Neural cell (in vitro differentiated cells): ENCODE data around the gene CAPN5. TPM values are rescaled to one million over a fixed set of nuclear protein-coding genes. Genes with fewer than 3 reads are reported as not detected.

Experiments
- H2AFZ ChIP-seq: fragments of 200-600, 300-800 bp; sonication (generic), shearing (Covaris generic); 2 replicates; pipeline ENCODE4 v1.6.0; 2014; ENCODE audit warnings: low read depth, mild to moderate bottlenecking, antibody characterized with exemption, low read length, moderate library complexity
- H3F3A ChIP-seq: fragments of 200-600 bp; shearing (Covaris generic); 2 replicates; pipeline ENCODE4 v1.6.1; 2016; ENCODE audit warnings: mild to moderate bottlenecking, moderate library complexity, mixed read lengths, antibody characterized with exemption, low read length; ENCODE audit not compliant: insufficient read depth, poor library complexity, severe bottlenecking
- H3K27ac ChIP-seq: fragments of 200-600, 300-800 bp; sonication (generic), shearing (Covaris generic); 2 replicates; pipeline ENCODE4 v1.5.1; 2014; ENCODE audit warnings: mild to moderate bottlenecking, low read length, moderate library complexity
- H3K27me3 ChIP-seq: fragments of 300-800, 200-600 bp; sonication (generic), shearing (Covaris generic); 2 replicates; pipeline ENCODE4 v1.6.0; 2014; ENCODE audit warnings: mild to moderate bottlenecking, low read depth, low read length, moderate library complexity; ENCODE audit not compliant: insufficient read depth
- H3K36me3 ChIP-seq: fragments of 300-800, 200-600 bp; sonication (generic), shearing (Covaris generic); 2 replicates; pipeline ENCODE4 v1.5.1; 2014; ENCODE audit warnings: mild to moderate bottlenecking, antibody characterized with exemption, low read length, moderate library complexity; ENCODE audit not compliant: insufficient read depth
- H3K4me2 ChIP-seq: fragments of 300-800, 200-600 bp; sonication (generic), shearing (Covaris generic); 2 replicates; pipeline ENCODE4 v1.6.0; 2014; ENCODE audit warnings: mild to moderate bottlenecking, low read length
- H3K4me3 ChIP-seq: fragments of 300-800, 200-600 bp; sonication (generic), shearing (Covaris generic); 2 replicates; pipeline ENCODE4 v1.5.1; 2014; ENCODE audit warnings: mild to moderate bottlenecking, low read length, moderate library complexity
- H3K79me2 ChIP-seq: fragments of 200-600 bp; shearing (Covaris generic); replicated peaks from 2 replicates; pipeline ENCODE4 v1.6.0; 2014; ENCODE audit warnings: mild to moderate bottlenecking, low read length, moderate library complexity; ENCODE audit not compliant: insufficient read depth
- H3K9ac ChIP-seq: fragments of 300-800, 200-600 bp; sonication (generic), shearing (Covaris generic); 2 replicates; pipeline ENCODE4 v1.6.1; 2016; ENCODE audit warnings: mild to moderate bottlenecking, low read length, mixed read lengths
- H3K9me2 ChIP-seq: fragments of 200-600 bp; shearing (Covaris generic); 2 replicates; pipeline ENCODE4 v1.6.1; 2016; ENCODE audit warnings: mild to moderate bottlenecking, low read length, mixed read lengths; ENCODE audit not compliant: insufficient read depth
- H3K9me3 ChIP-seq: fragments of 200-600, 300-800 bp; sonication (generic), shearing (Covaris generic); 2 replicates; pipeline ENCODE4 v1.6.1; 2016; ENCODE audit warnings: mild to moderate bottlenecking, mixed run types, low read length, moderate library complexity, mixed read lengths
- H4K20me1 ChIP-seq: fragments of 200-600 bp; shearing (Covaris generic); 2 replicates; pipeline ENCODE4 v1.6.1; 2016; ENCODE audit warnings: mild to moderate bottlenecking, mixed run types; ENCODE audit not compliant: insufficient read depth
- EP300 ChIP-seq: fragments of 450-650 bp; conservative IDR thresholded peaks from 2 replicates; pipeline ENCODE4 v1.6.1; 2014; ENCODE audit warnings: antibody characterized with exemption, mild to moderate bottlenecking, moderate library complexity; ENCODE audit not compliant: poor library complexity, severe bottlenecking
- EZH2 ChIP-seq: fragments of 200-600, 300-800 bp; shearing (Covaris generic), sonication (generic); IDR thresholded peaks from 2 replicates; pipeline ENCODE4 v1.6.1; 2014; ENCODE audit warnings: antibody characterized with exemption, low read length, borderline replicate concordance, mild to moderate bottlenecking; ENCODE audit not compliant: insufficient read depth, poor library complexity, severe bottlenecking
- MXI1 ChIP-seq: fragments of 450-650 bp; conservative IDR thresholded peaks from 2 replicates; pipeline ENCODE4 v1.6.1; 2014; ENCODE audit warnings: antibody characterized with exemption, mild to moderate bottlenecking; ENCODE audit not compliant: poor library complexity, severe bottlenecking
- POLR2AphosphoS5 ChIP-seq: IDR thresholded peaks from 2 replicates; pipeline ENCODE4 v1.6.1; 2012
- RAD21 ChIP-seq: fragments of 450-650 bp; conservative IDR thresholded peaks from 2 replicates; pipeline ENCODE4 v1.6.1; 2014; ENCODE audit warnings: antibody characterized with exemption, mild to moderate bottlenecking, moderate library complexity
- SMC3 ChIP-seq: fragments of 450-650 bp; conservative IDR thresholded peaks from 2 replicates; pipeline ENCODE4 v1.6.1; 2014; ENCODE audit warnings: antibody characterized with exemption, mild to moderate bottlenecking, moderate library complexity; ENCODE audit not compliant: poor library complexity
- TAF1 ChIP-seq: IDR thresholded peaks from 2 replicates; pipeline ENCODE4 v1.6.1; 2012; ENCODE audit warnings: low read depth
- polyA plus RNA-seq: library from polyadenylated mRNA; depleted of rRNA; stranded (reverse); fragments of >200 nt; gene quantifications from 2 replicates; pipeline ENCODE4 v1.2.3, GENCODE V29; 2014
- TF ChIP-seq, protein P1 (sequence below): fragments of 450-650 bp; IDR thresholded peaks from 2 replicates; pipeline ENCODE4 v1.5.1; 2014; ENCODE audit warnings: antibody characterized with exemption, mild to moderate bottlenecking, moderate library complexity; ENCODE audit not compliant: poor library complexity, severe bottlenecking
- TF ChIP-seq, protein P2 (sequence below): IDR thresholded peaks from 2 replicates; pipeline ENCODE4 v1.6.1; 2012; ENCODE audit warnings: borderline replicate concordance

CAPN5 gene
- polyA plus RNA-seq, 1 donor from 2014 or later = 20.5 TPM

DNA sequence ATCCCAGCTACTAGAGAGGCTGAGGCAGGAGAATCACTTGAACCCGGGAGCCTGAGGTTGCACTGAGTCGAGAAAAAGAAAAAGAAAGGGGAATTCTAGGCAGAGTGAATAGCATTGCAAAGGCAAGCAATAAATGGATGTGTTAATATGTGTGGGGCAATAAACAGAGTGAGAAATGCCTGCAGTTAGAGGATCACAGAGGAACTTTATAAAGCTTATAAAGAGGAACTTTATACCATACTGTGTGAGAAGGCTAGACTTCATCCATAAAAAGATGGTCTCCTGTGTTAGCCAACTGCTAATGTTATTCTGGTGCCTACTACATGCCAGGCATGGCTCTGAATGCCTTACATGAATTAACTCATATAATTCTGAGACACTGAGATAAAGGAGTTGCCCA is 31.7 kb upstream of the CAPN5 start:
- H3K9me2 ChIP-seq = no peaks in the 10 kb centered on the region
- H3K27ac ChIP-seq = no peak overlapping the region
- no peak overlapping the region for H3K4me3 ChIP-seq
- H4K20me1 ChIP-seq = no peaks in the 10 kb centered on the region
- peaks cover 17% of the 10 kb centered on the region for H3K27me3 ChIP-seq
- no peak overlapping the region for H2AFZ ChIP-seq
- TF ChIP-seq, protein P1, sequence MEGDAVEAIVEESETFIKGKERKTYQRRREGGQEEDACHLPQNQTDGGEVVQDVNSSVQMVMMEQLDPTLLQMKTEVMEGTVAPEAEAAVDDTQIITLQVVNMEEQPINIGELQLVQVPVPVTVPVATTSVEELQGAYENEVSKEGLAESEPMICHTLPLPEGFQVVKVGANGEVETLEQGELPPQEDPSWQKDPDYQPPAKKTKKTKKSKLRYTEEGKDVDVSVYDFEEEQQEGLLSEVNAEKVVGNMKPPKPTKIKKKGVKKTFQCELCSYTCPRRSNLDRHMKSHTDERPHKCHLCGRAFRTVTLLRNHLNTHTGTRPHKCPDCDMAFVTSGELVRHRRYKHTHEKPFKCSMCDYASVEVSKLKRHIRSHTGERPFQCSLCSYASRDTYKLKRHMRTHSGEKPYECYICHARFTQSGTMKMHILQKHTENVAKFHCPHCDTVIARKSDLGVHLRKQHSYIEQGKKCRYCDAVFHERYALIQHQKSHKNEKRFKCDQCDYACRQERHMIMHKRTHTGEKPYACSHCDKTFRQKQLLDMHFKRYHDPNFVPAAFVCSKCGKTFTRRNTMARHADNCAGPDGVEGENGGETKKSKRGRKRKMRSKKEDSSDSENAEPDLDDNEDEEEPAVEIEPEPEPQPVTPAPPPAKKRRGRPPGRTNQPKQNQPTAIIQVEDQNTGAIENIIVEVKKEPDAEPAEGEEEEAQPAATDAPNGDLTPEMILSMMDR = no peak
- TF ChIP-seq POLR2AphosphoS5 (no peak), EP300 (no peak), RAD21 (no peak), SMC3 (no peak), EZH2 (no peak), TAF1 (no peak), MXI1 (no peak)
- TF ChIP-seq, protein P2, sequence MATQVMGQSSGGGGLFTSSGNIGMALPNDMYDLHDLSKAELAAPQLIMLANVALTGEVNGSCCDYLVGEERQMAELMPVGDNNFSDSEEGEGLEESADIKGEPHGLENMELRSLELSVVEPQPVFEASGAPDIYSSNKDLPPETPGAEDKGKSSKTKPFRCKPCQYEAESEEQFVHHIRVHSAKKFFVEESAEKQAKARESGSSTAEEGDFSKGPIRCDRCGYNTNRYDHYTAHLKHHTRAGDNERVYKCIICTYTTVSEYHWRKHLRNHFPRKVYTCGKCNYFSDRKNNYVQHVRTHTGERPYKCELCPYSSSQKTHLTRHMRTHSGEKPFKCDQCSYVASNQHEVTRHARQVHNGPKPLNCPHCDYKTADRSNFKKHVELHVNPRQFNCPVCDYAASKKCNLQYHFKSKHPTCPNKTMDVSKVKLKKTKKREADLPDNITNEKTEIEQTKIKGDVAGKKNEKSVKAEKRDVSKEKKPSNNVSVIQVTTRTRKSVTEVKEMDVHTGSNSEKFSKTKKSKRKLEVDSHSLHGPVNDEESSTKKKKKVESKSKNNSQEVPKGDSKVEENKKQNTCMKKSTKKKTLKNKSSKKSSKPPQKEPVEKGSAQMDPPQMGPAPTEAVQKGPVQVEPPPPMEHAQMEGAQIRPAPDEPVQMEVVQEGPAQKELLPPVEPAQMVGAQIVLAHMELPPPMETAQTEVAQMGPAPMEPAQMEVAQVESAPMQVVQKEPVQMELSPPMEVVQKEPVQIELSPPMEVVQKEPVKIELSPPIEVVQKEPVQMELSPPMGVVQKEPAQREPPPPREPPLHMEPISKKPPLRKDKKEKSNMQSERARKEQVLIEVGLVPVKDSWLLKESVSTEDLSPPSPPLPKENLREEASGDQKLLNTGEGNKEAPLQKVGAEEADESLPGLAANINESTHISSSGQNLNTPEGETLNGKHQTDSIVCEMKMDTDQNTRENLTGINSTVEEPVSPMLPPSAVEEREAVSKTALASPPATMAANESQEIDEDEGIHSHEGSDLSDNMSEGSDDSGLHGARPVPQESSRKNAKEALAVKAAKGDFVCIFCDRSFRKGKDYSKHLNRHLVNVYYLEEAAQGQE = no peak
- H3K9ac ChIP-seq = no peak overlapping the region
- no peaks in the 10 kb centered on the region for H3F3A ChIP-seq
- H3K36me3 ChIP-seq = no peaks in the 10 kb centered on the region
- H3K79me2 ChIP-seq = no peaks in the 10 kb centered on the region
- H3K9me3 ChIP-seq = no peaks in the 10 kb centered on the region
- H3K4me2 ChIP-seq = no peak overlapping the region

DNA sequence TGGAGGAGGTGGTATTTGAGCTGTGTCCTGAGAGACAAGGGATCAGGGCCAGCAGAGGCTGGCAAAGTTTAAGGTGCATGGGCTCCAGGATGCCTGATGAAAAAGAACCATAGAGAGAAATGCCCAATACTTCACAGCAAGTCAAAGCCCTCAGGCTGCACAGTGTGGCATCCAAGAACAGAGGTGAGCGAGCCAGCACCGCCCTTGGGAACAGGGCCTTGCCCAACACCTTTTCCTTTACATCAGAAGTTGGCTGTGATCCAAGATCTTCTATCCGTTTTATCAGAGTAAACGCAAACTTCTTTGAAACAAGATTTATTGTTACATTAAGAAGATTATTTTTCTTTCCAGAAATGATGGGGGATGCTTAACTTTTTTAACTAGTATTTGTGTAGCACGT is 31.2 kb upstream of the CAPN5 start:
- Histone ChIP-seq H3K4me2 (no peak overlapping the region), H3K9me3 (no peaks in the 10 kb centered on the region)

More for the DNA sequence above, 31.2 kb upstream of the CAPN5 start:
- H3F3A ChIP-seq = no peaks in the 10 kb centered on the region
- H3K27me3 ChIP-seq = peaks cover 18% of the 10 kb centered on the region
- TF ChIP-seq POLR2AphosphoS5 (no peak), EP300 (no peak), EZH2 (no peak), SMC3 (no peak), MXI1 (no peak)
- TF ChIP-seq, protein P2 = no peak
- no peaks in the 10 kb centered on the region for H3K79me2 ChIP-seq
- H3K27ac ChIP-seq = no peak overlapping the region
- no peaks in the 10 kb centered on the region for H3K9me2 ChIP-seq
- H2AFZ ChIP-seq = no peak overlapping the region
- no peak overlapping the region for H3K9ac ChIP-seq
- no peaks in the 10 kb centered on the region for H4K20me1 ChIP-seq
- no peaks in the 10 kb centered on the region for H3K36me3 ChIP-seq
- H3K4me3 ChIP-seq = no peak overlapping the region
